ENCODE data around the gene PPP1R16B. TPM values are rescaled to one million over a fixed set of nuclear protein-coding genes. Genes with fewer than 3 reads are reported as not detected.

The PPP1R16B gene
- total RNA-seq, 1 donor: not detected

DNA sequence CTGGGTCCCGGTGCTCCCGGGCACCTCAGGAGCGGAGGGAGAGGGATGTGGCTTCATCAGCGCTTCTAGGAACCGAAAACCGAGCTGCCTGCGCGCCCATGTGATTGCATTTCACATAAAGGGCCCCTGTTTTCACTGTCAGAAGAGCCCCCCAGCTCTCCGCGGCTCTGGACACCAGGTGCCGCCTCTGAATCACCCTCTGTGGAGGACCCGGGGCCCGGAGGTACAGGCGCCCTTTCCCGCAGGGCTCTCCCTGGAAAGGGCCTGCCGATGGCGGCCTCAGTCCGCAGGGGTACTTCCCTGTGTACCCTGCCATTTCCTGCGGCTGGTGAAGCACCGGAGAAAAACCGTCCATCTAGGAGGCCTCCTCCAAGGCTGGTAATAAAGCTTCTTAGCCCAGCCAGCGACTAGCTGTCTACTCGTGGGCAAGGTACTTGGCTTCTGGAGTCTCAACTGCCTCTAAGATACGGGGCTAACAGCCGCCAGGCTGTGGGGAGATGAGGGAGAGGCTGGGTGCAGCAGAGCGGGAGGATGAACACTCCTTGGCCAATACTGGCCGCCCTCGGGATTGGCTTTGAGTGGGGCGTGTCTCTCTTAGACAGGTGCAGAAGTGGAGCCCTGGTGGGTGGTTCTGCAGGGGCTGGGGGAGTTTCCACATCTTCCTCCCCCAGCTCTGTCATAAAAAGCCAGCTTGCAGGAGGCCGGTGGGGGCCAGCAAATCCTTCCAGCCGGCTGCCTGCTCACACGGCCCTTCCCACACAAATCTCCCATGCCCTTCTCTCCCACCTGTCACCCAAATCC lies 1.6 kb downstream of the PPP1R16B start:
- H3K4me1 ChIP-seq (ENCODE audit: insufficient read depth, low read length): no peaks in the 10 kb centered on the region
- H3K4me2 ChIP-seq (ENCODE audit: insufficient read depth, low read length): no peak overlapping the region
- H4K20me1 ChIP-seq (ENCODE audit: insufficient read depth, low read length): no peaks in the 10 kb centered on the region
- H2AFZ ChIP-seq (ENCODE audit: low read length): no peak overlapping the region
- TF ChIP-seq, protein P1, sequence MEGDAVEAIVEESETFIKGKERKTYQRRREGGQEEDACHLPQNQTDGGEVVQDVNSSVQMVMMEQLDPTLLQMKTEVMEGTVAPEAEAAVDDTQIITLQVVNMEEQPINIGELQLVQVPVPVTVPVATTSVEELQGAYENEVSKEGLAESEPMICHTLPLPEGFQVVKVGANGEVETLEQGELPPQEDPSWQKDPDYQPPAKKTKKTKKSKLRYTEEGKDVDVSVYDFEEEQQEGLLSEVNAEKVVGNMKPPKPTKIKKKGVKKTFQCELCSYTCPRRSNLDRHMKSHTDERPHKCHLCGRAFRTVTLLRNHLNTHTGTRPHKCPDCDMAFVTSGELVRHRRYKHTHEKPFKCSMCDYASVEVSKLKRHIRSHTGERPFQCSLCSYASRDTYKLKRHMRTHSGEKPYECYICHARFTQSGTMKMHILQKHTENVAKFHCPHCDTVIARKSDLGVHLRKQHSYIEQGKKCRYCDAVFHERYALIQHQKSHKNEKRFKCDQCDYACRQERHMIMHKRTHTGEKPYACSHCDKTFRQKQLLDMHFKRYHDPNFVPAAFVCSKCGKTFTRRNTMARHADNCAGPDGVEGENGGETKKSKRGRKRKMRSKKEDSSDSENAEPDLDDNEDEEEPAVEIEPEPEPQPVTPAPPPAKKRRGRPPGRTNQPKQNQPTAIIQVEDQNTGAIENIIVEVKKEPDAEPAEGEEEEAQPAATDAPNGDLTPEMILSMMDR (IDR thresholded peaks at IDR 0.05; ENCODE audit: extremely low read depth, low read depth, low read length): no peak
- no peaks in the 10 kb centered on the region for H3K79me2 ChIP-seq (ENCODE audit: insufficient read depth, low read length)
- H3K27ac ChIP-seq (ENCODE audit: low read depth, low read length): no peak overlapping the region
- DNase-seq (ENCODE audit: insufficient read length, low spot score, missing footprints): peak; percentile 72
- no peak overlapping the region for H3K4me3 ChIP-seq (ENCODE audit: insufficient read depth, low read length)
- H3K27me3 ChIP-seq (ENCODE audit: insufficient read depth, low read length): peaks cover 45% of the 10 kb centered on the region
- no peaks in the 10 kb centered on the region for H3K9me3 ChIP-seq (ENCODE audit: low read depth, low read length)
- H3K36me3 ChIP-seq (ENCODE audit: insufficient read depth, low read length): no peaks in the 10 kb centered on the region

DNA sequence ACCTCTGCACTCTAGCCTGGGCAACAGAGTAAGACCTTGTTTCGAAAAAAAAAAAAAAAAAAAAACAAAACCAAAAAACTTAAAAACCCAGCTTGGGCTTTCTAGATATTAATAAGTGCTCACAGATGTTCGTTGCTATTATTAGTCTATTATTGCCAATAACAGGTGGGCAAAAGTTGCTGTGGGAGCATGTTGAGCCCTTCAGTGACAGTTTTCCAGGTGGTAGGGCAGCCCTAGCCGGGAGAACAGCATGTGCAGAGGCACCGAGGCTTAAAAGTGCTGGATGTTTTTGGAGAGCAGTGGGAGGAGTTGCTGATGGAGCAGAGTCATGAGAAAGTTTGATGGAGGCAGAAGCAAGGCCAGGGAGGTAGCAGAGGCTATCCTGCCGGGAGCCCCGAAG lies 4.4 kb downstream of the PPP1R16B start:
- Histone ChIP-seq H4K20me1 (ENCODE audit: insufficient read depth, low read length) (no peaks in the 10 kb centered on the region), H3K9me3 (ENCODE audit: low read depth, low read length) (no peaks in the 10 kb centered on the region), H2AFZ (ENCODE audit: low read length) (no peak overlapping the region), H3K27ac (ENCODE audit: low read depth, low read length) (no peak overlapping the region), H3K4me3 (ENCODE audit: insufficient read depth, low read length) (no peak overlapping the region), H3K4me2 (ENCODE audit: insufficient read depth, low read length) (no peak overlapping the region), H3K27me3 (ENCODE audit: insufficient read depth, low read length) (peaks cover 45% of the 10 kb centered on the region), H3K79me2 (ENCODE audit: insufficient read depth, low read length) (no peaks in the 10 kb centered on the region), H3K4me1 (ENCODE audit: insufficient read depth, low read length) (no peaks in the 10 kb centered on the region), H3K36me3 (ENCODE audit: insufficient read depth, low read length) (no peaks in the 10 kb centered on the region)
- TF ChIP-seq, protein P1 (IDR thresholded peaks at IDR 0.05; ENCODE audit: extremely low read depth, low read depth, low read length): no peak
- no peak for DNase-seq (ENCODE audit: insufficient read length, low spot score, missing footprints)

DNA sequence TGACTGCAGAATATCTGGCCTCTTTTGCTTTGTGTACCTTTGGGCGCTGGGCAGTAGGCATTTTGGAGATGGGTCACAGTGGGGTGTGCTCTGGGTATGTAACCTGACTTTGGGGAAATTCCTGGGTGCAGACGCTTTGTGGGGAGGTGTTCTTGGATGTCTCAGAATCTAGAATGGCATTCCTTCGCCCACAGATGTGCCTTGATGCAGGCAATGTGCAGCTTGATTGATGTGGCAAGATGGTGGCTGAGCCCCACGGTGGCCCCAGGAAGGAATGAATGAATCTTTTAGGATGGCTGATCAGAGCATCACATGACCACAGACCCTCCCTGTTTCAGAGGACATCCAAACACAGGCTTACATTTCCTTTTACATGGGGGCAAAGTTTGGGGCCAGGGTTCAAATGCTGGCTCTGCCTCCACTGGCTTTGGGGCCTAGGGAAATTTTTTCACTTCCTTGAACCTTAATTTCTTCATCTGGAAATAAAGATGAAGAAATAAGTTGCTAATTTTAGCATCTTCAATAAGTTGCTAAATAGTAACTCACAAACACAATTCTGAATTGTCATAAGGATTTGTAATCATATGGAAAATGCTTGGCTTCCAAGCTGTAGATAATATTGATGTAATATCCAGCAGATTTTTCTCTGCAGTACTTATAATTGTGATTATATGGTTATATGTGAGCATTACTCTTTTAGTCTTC lies 5.6 kb downstream of the PPP1R16B start:
- Histone ChIP-seq H3K79me2 (ENCODE audit: insufficient read depth, low read length) (no peaks in the 10 kb centered on the region), H3K9me3 (ENCODE audit: low read depth, low read length) (no peaks in the 10 kb centered on the region), H2AFZ (ENCODE audit: low read length) (no peak overlapping the region), H3K4me3 (ENCODE audit: insufficient read depth, low read length) (no peak overlapping the region), H3K27me3 (ENCODE audit: insufficient read depth, low read length) (peaks cover 35% of the 10 kb centered on the region), H3K36me3 (ENCODE audit: insufficient read depth, low read length) (no peaks in the 10 kb centered on the region), H4K20me1 (ENCODE audit: insufficient read depth, low read length) (no peaks in the 10 kb centered on the region), H3K4me2 (ENCODE audit: insufficient read depth, low read length) (no peak overlapping the region), H3K4me1 (ENCODE audit: insufficient read depth, low read length) (no peaks in the 10 kb centered on the region), H3K27ac (ENCODE audit: low read depth, low read length) (no peak overlapping the region)
- TF ChIP-seq, protein P1 (IDR thresholded peaks at IDR 0.05; ENCODE audit: extremely low read depth, low read depth, low read length): no peak
- no peak for DNase-seq (ENCODE audit: insufficient read length, low spot score, missing footprints)

- no peaks in the 10 kb centered on the region for H3K79me2 ChIP-seq (ENCODE audit: insufficient read depth, low read length)
- no peak overlapping the region for H2AFZ ChIP-seq (ENCODE audit: low read length)
- no peak overlapping the region for H3K27ac ChIP-seq (ENCODE audit: low read depth, low read length)
- no peaks in the 10 kb centered on the region for H3K4me1 ChIP-seq (ENCODE audit: insufficient read depth, low read length)
- TF ChIP-seq, protein P1 (IDR thresholded peaks at IDR 0.05; ENCODE audit: extremely low read depth, low read depth, low read length): no peak
- H3K9me3 ChIP-seq (ENCODE audit: low read depth, low read length): no peaks in the 10 kb centered on the region
- H3K27me3 ChIP-seq (ENCODE audit: insufficient read depth, low read length): peaks cover 35% of the 10 kb centered on the region
- no peak overlapping the region for H3K4me2 ChIP-seq (ENCODE audit: insufficient read depth, low read length)
- no peaks in the 10 kb centered on the region for H4K20me1 ChIP-seq (ENCODE audit: insufficient read depth, low read length)
- no peak overlapping the region for H3K4me3 ChIP-seq (ENCODE audit: insufficient read depth, low read length)
- DNase-seq (ENCODE audit: insufficient read length, low spot score, missing footprints): no peak
- H3K36me3 ChIP-seq (ENCODE audit: insufficient read depth, low read length): no peaks in the 10 kb centered on the region
These were observed 6.3 kb downstream of the PPP1R16B start for GRCh38 chr20:38811769-38812168.

All from osteoblast (primary cell).